Stimulated activated naive B cell treated with anti-CD40 and anti-IgM and Interleukin-4, amounts not matched to agents 10 μg/mL and 1 μg/mL and 100 μg/mL, for 72 hours (primary cell): Measurements from ENCODE around the gene MPZL1.

ENCODE experiments used
- ATAC-seq, 2 donors: fragments of 150-1000 bp; cut with Tn5 transposase; replicated peaks; 2 replicates each; pipeline ENCODE4 v1.10.0; 2021; ENCODE audit warnings: moderate library complexity in 1 of 2
- DNase-seq: peaks from one replicate; pipeline ENCODE4 v3.0.0; 2021
- H3K27ac Mint-ChIP-seq: one replicate; pipeline ENCODE4 v1.8.0; 2022; ENCODE audit warnings: mild to moderate bottlenecking, mixed read lengths
- H3K27me3 Mint-ChIP-seq, 2 donors: one replicate each; pipeline ENCODE4 v1.8.0; 2022; ENCODE audit warnings: mixed read lengths in 2 of 2
- H3K36me3 Mint-ChIP-seq, 2 donors: one replicate each; pipeline ENCODE4 v1.8.0; 2022; ENCODE audit warnings: mixed read lengths in 2 of 2, mild to moderate bottlenecking in 1 of 2
- H3K4me1 Mint-ChIP-seq, 2 donors: one replicate each; pipeline ENCODE4 v1.8.0; 2022; ENCODE audit warnings: mixed read lengths in 2 of 2, mild to moderate bottlenecking in 1 of 2
- H3K4me3 Mint-ChIP-seq, 2 donors: one replicate each; pipeline ENCODE4 v1.8.0; 2022; ENCODE audit warnings: mild to moderate bottlenecking in 2 of 2, mixed read lengths in 2 of 2, moderate library complexity in 1 of 2
- H3K9me3 Mint-ChIP-seq, 2 donors: one replicate each; pipeline ENCODE4 v1.8.0; 2022; ENCODE audit warnings: mixed read lengths in 2 of 2, mild to moderate bottlenecking in 1 of 2

MPZL1 gene

DNA sequence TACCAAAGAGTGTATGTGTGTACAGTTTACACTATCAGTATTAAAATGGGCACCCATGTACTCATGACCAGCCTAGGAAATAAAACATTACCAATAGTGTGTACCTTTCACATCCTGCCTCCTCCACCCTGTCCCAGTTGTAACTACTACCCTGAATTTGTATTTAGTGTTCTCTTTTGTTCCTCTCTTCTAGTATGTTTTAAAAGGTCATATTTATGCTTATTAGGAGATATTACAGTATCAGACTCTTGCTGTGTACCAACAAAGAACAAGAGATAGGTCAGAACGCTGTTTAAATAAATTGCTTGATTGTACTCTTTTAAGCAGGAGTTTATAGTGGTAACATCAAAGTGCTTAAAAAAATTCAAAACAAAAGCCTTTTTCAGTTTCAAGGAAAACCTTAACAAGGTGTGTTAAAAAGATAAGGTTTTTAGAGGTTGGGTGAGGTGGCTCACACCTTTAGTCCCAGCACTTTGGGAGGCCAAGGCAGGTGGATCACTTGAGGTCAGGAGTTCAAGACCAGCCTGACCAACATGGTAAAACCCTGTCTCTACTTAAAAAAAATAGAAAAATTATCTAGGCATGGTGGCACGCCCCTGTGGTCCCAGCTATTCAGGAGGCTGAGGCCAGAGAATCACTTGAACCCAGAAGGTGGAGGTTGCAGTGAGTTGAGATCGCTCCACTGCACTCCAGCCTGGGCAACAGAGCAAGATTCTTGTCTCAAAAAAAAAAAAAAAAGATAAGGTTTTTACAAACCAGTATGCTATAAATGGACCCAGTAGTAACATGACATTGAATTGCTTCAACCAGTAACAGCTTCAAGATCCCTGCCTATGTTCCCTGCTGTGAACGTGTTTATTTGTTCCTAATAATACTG is 35.9 kb downstream of the MPZL1 start:
- no peak overlapping the region for H3K27ac Mint-ChIP-seq
- DNase-seq: no peak
- peaks cover 0 to 4% of the 10 kb centered on the region in 2 donors for H3K36me3 Mint-ChIP-seq
- no peak for ATAC-seq
- no peak overlapping the region for H3K4me3 Mint-ChIP-seq
- peaks cover 32 to 51% of the 10 kb centered on the region in 2 donors for H3K4me1 Mint-ChIP-seq
- no peaks in the 10 kb centered on the region for H3K9me3 Mint-ChIP-seq
- H3K27me3 Mint-ChIP-seq: no peaks in the 10 kb centered on the region

- no peaks in the 10 kb centered on the region for H3K27me3 Mint-ChIP-seq
- peaks cover 21 to 31% of the 10 kb centered on the region in 2 donors for H3K4me1 Mint-ChIP-seq
- H3K4me3 Mint-ChIP-seq: no peak overlapping the region
- no peak for ATAC-seq
- no peaks in the 10 kb centered on the region for H3K9me3 Mint-ChIP-seq
- DNase-seq: no peak
- peaks cover 2 to 4% of the 10 kb centered on the region in 2 donors for H3K36me3 Mint-ChIP-seq
- H3K27ac Mint-ChIP-seq: no peak overlapping the region
Observed at GRCh38 chr1:167761400-167761799, 39.6 kb downstream of the MPZL1 start.

DNA sequence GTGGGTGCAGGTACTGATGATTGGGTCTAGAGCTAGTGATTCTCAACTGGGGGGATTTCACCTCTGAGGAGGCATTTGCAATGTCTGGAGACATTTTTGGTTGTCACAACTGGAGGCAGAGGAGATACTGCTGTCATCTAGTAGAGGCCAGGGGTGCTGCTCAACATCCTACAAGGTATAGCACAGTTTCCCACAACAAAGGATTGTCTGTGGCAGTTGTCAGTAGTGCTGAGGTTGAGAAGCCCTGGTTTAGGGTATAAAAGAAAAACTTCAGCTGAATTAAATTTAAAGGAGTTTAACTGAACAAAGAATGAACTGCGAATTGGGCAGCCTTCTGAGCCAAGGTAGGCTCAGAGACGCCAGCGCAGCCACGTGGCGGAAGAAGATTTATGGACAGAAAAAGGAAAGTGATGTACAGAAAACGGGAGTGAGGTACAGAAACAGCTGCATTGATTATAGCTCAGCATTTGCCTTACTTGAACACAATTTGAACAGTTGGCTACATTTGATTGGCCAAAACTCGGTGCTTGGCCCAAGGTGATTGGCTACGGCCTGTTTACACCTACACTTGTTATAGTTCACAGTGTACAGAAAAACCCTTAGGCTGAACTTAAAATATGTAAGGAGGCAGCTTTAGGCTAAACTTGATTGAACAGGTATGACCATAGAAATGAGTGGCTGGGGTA is 40.4 kb downstream of the MPZL1 start:
- Mint-ChIP-seq H3K36me3 (peaks cover 2 to 7% of the 10 kb centered on the region in 2 donors), H3K27me3 (no peaks in the 10 kb centered on the region), H3K4me1 (peaks cover 15 to 23% of the 10 kb centered on the region in 2 donors), H3K9me3 (no peaks in the 10 kb centered on the region), H3K27ac (no peak overlapping the region), H3K4me3 (no peak overlapping the region)
- DNase-seq: no peak
- no peak for ATAC-seq

GRCh38 chr1:167763525-167764220 is 41.9 kb downstream of the MPZL1 start:
- no peak overlapping the region for H3K27ac Mint-ChIP-seq
- H3K4me1 Mint-ChIP-seq: peaks cover 15 to 19% of the 10 kb centered on the region in 2 donors
- H3K4me3 Mint-ChIP-seq: no peak overlapping the region
- H3K9me3 Mint-ChIP-seq: no peaks in the 10 kb centered on the region
- DNase-seq (no peak), ATAC-seq (no peak)
- no peaks in the 10 kb centered on the region for H3K27me3 Mint-ChIP-seq
- peaks cover 11 to 18% of the 10 kb centered on the region in 2 donors for H3K36me3 Mint-ChIP-seq

DNA sequence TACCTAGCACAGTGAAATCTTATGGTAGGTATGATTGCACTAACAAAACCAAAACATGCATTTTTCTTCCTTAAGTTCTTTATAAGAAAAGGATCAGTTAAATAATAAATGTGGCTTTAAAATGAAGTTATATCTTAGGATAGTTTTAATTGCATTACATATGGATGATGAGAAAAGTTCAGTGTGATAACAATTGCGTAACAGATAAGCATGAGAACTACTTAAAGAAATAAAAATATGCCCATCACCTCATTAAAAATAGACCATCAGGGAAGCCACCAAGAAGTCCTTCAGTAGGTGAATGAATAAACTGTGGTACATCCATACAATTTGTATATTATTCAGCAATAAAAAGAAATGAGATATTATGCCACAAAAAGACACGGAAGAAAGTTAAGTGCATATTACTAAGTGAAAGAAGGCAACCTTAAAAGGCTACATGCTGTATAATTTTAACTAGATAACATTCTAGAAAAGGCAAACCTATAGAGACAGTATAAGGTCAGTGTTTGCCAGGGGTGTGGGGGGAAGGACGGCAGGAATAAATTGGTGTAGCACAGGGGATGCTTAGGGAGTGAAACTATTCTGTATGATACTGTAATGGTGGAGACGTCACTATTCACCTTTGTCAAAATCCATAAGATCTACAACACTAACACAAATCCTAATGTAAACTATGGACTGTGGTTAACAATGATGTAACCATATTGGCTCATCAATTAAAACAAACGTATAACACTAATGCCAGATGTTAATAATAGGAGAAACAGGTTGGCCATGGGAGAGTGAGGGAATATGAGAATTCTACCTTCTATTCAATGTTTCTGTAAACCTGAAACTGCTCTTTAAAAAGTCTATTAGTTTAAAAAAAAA is 42.9 kb downstream of the MPZL1 start:
- no peak for DNase-seq
- Mint-ChIP-seq H3K27me3 (no peaks in the 10 kb centered on the region), H3K4me1 (peaks cover 15 to 19% of the 10 kb centered on the region in 2 donors), H3K36me3 (peaks cover 15 to 24% of the 10 kb centered on the region in 2 donors), H3K4me3 (no peak overlapping the region), H3K9me3 (no peaks in the 10 kb centered on the region), H3K27ac (no peak overlapping the region)
- ATAC-seq: no peak

DNA sequence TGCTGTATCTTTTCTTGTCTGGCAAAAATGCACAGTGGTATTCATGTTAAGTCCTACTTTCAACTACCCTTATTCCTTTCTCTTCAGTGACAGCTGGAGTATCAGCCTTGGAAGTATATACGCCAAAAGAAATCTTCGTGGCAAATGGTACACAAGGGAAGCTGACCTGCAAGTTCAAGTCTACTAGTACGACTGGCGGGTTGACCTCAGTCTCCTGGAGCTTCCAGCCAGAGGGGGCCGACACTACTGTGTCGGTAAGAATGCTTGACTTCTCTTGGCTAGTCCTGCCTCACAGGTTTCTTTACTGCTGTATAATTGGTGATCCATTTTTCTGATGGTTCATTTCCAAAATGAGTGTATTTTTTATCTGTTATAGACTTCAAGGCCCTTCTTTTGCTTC is 43.7 kb downstream of the MPZL1 start:
- Mint-ChIP-seq H3K36me3 (peaks cover 19 to 29% of the 10 kb centered on the region in 2 donors), H3K9me3 (no peaks in the 10 kb centered on the region), H3K4me1 (peaks cover 15 to 16% of the 10 kb centered on the region in 2 donors)

GRCh38 chr1:167766538-167766937 is 44.8 kb downstream of the MPZL1 start:
- H3K27me3 Mint-ChIP-seq: no peaks in the 10 kb centered on the region
- H3K36me3 Mint-ChIP-seq: peaks cover 23 to 36% of the 10 kb centered on the region in 2 donors
- ATAC-seq (no peak), DNase-seq (no peak)
- H3K4me1 Mint-ChIP-seq: peaks cover 5% of the 10 kb centered on the region in 2 donors
- no peaks in the 10 kb centered on the region for H3K9me3 Mint-ChIP-seq
- H3K4me3 Mint-ChIP-seq: no peak overlapping the region
- no peak overlapping the region for H3K27ac Mint-ChIP-seq

More for the DNA sequence above, 43.7 kb downstream of the MPZL1 start:
- Mint-ChIP-seq H3K27me3 (no peaks in the 10 kb centered on the region), H3K27ac (no peak overlapping the region), H3K4me3 (no peak overlapping the region)
- ATAC-seq (no peak), DNase-seq (no peak)

- no peak for DNase-seq
- H3K27me3 Mint-ChIP-seq: no peaks in the 10 kb centered on the region
Observed at GRCh38 chr1:167767761-167768160, 46.0 kb downstream of the MPZL1 start.

GRCh38 chr1:167770127-167770526 is 48.3 kb downstream of the MPZL1 start:
- Mint-ChIP-seq H3K4me3 (no peak overlapping the region), H3K27me3 (no peaks in the 10 kb centered on the region), H3K36me3 (peaks cover 31 to 53% of the 10 kb centered on the region in 2 donors), H3K4me1 (peaks cover 0 to 5% of the 10 kb centered on the region in 2 donors), H3K9me3 (no peaks in the 10 kb centered on the region), H3K27ac (no peak overlapping the region)
- DNase-seq (no peak), ATAC-seq (no peak)

More at GRCh38 chr1:167767761-167768160, 46.0 kb downstream of the MPZL1 start:
- H3K9me3 Mint-ChIP-seq: no peaks in the 10 kb centered on the region
- H3K27ac Mint-ChIP-seq: no peak overlapping the region
- no peak for ATAC-seq
- H3K4me1 Mint-ChIP-seq: peaks cover 0 to 2% of the 10 kb centered on the region in 2 donors
- H3K36me3 Mint-ChIP-seq: peaks cover 27 to 46% of the 10 kb centered on the region in 2 donors
- no peak overlapping the region for H3K4me3 Mint-ChIP-seq

GRCh38 chr1:167772436-167772835 is 50.7 kb downstream of the MPZL1 start:
- Mint-ChIP-seq H3K9me3 (no peaks in the 10 kb centered on the region), H3K27ac (no peak overlapping the region), H3K27me3 (no peaks in the 10 kb centered on the region), H3K4me1 (peaks cover 0 to 5% of the 10 kb centered on the region in 2 donors), H3K4me3 (no peak overlapping the region), H3K36me3 (peaks cover 40 to 63% of the 10 kb centered on the region in 2 donors)
- ATAC-seq (no peak), DNase-seq (no peak)

- no peaks in the 10 kb centered on the region for H3K9me3 Mint-ChIP-seq
- ATAC-seq: no peak
- H3K27me3 Mint-ChIP-seq: no peaks in the 10 kb centered on the region
- DNase-seq: no peak
- H3K36me3 Mint-ChIP-seq: peaks cover 38 to 59% of the 10 kb centered on the region in 2 donors
- H3K27ac Mint-ChIP-seq: no peak overlapping the region
- no peak overlapping the region for H3K4me3 Mint-ChIP-seq
- H3K4me1 Mint-ChIP-seq: peaks cover 0 to 3% of the 10 kb centered on the region in 2 donors
Observed at GRCh38 chr1:167773516-167773915, 51.7 kb downstream of the MPZL1 start.

- no peak for DNase-seq
- Mint-ChIP-seq H3K4me1 (peaks cover 0 to 3% of the 10 kb centered on the region in 2 donors), H3K9me3 (peaks cover 0 to 4% of the 10 kb centered on the region in 2 donors), H3K36me3 (peaks cover 40 to 60% of the 10 kb centered on the region in 2 donors), H3K27ac (no peak overlapping the region), H3K27me3 (no peaks in the 10 kb centered on the region), H3K4me3 (no peak overlapping the region)
- ATAC-seq: no peak
Observed at GRCh38 chr1:167774710-167775109, 52.9 kb downstream of the MPZL1 start.

DNA sequence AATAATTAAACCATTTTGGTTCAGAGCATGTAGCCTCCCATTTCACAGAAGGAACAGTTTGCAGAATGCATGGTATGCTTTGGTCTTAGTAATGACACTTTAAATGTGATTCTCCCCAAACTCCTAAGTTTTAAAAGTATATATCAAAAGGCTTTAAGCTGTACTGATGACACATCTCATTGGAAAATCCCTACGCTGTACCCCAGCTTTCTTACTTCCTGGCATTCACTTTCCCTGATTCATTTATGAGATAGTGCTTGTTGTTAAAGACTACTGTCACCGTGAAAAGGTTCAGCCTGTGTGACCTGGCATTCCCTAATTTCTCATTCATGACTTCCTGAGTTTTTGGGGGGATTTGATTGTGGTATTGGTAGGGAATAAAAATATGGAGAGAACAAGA is 53.4 kb downstream of the MPZL1 start:
- H3K27me3 Mint-ChIP-seq: no peaks in the 10 kb centered on the region
- ATAC-seq (no peak), DNase-seq (no peak)
- H3K4me3 Mint-ChIP-seq: no peak overlapping the region
- no peak overlapping the region for H3K27ac Mint-ChIP-seq
- H3K9me3 Mint-ChIP-seq: peaks cover 0 to 7% of the 10 kb centered on the region in 2 donors
- peaks cover 41 to 60% of the 10 kb centered on the region in 2 donors for H3K36me3 Mint-ChIP-seq
- H3K4me1 Mint-ChIP-seq: peaks cover 0 to 3% of the 10 kb centered on the region in 2 donors
